Cardiac muscle cell (in vitro differentiated cells and primary cell): ENCODE results near the gene HECW1. TPM values are rescaled to one million over a fixed set of nuclear protein-coding genes. Genes with fewer than 3 reads are reported as not detected.

Source experiments
- DNase-seq, 2 donors: peaks; one replicate each; pipeline versions ENCODE4 v3.0.0 to v3.0.0-alpha.2; 2010 to 2017; ENCODE audit warnings: low read depth in 1 of 2, low spot score in 1 of 2
- H3K27ac ChIP-seq: fragments of 200-600 bp; sonication (generic); 2 replicates; pipeline ENCODE4 v1.5.1; 2016
- H3K27me3 ChIP-seq: fragments of 200-600 bp; sonication (generic); 2 replicates; pipeline ENCODE4 v1.6.0; 2016; ENCODE audit warnings: control low read depth
- H3K36me3 ChIP-seq: fragments of 200-600 bp; sonication (generic); 2 replicates; pipeline ENCODE4 v1.5.1; 2016; ENCODE audit warnings: control low read depth
- H3K4me1 ChIP-seq: fragments of 200-600 bp; sonication (generic); 2 replicates; pipeline ENCODE4 v1.8.1; 2017; ENCODE audit warnings: low read depth, mild to moderate bottlenecking, mixed run types
- H3K4me3 ChIP-seq: fragments of 200-600 bp; sonication (generic); 2 replicates; pipeline ENCODE4 v1.5.1; 2016; ENCODE audit warnings: mild to moderate bottlenecking
- H3K9me3 ChIP-seq: fragments of 200-600 bp; sonication (generic); 2 replicates; pipeline ENCODE4 v1.5.1; 2017; ENCODE audit warnings: low read depth, mild to moderate bottlenecking, control low read depth
- polyA plus RNA-seq: library from polyadenylated mRNA; unstranded; fragments of >200 nt; fragmentation: Nextera tagmentation; extraction: Ambion mirVana; gene quantifications from 2 replicates; pipeline ENCODE4 v1.2.1, GENCODE V29; 2016
- total RNA-seq: library from RNA; depleted of rRNA; stranded (reverse); fragments of >200 nt; gene quantifications from 2 replicates; pipeline ENCODE4 v1.2.3, GENCODE V29; 2016
- TF ChIP-seq, protein P1 (sequence below): IDR thresholded peaks from 2 replicates; pipeline ENCODE4 v1.5.1; 2012; ENCODE audit warnings: low read depth, mild to moderate bottlenecking, low read length

Gene HECW1
- total and polyA plus RNA-seq, 2 experiments from 2014 or later: 0.06 to 0.13 TPM

GRCh38 chr7:43148161-43148731 is 35.8 kb downstream of the HECW1 start:
- H3K9me3 ChIP-seq: no peaks in the 10 kb centered on the region
- no peaks in the 10 kb centered on the region for H3K36me3 ChIP-seq
- H3K27ac ChIP-seq: no peak overlapping the region
- TF ChIP-seq, protein P1, sequence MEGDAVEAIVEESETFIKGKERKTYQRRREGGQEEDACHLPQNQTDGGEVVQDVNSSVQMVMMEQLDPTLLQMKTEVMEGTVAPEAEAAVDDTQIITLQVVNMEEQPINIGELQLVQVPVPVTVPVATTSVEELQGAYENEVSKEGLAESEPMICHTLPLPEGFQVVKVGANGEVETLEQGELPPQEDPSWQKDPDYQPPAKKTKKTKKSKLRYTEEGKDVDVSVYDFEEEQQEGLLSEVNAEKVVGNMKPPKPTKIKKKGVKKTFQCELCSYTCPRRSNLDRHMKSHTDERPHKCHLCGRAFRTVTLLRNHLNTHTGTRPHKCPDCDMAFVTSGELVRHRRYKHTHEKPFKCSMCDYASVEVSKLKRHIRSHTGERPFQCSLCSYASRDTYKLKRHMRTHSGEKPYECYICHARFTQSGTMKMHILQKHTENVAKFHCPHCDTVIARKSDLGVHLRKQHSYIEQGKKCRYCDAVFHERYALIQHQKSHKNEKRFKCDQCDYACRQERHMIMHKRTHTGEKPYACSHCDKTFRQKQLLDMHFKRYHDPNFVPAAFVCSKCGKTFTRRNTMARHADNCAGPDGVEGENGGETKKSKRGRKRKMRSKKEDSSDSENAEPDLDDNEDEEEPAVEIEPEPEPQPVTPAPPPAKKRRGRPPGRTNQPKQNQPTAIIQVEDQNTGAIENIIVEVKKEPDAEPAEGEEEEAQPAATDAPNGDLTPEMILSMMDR: no peak
- no peak overlapping the region for H3K4me3 ChIP-seq
- H3K4me1 ChIP-seq: no peaks in the 10 kb centered on the region
- no peaks in the 10 kb centered on the region for H3K27me3 ChIP-seq
- no peak for DNase-seq

GRCh38 chr7:43151076-43151475 is 38.6 kb downstream of the HECW1 start:
- TF ChIP-seq, protein P1: no peak
- no peaks in the 10 kb centered on the region for H3K36me3 ChIP-seq
- no peaks in the 10 kb centered on the region for H3K9me3 ChIP-seq
- no peak overlapping the region for H3K27ac ChIP-seq
- no peak for DNase-seq
- H3K4me1 ChIP-seq: no peaks in the 10 kb centered on the region
- no peaks in the 10 kb centered on the region for H3K27me3 ChIP-seq
- no peak overlapping the region for H3K4me3 ChIP-seq

DNA sequence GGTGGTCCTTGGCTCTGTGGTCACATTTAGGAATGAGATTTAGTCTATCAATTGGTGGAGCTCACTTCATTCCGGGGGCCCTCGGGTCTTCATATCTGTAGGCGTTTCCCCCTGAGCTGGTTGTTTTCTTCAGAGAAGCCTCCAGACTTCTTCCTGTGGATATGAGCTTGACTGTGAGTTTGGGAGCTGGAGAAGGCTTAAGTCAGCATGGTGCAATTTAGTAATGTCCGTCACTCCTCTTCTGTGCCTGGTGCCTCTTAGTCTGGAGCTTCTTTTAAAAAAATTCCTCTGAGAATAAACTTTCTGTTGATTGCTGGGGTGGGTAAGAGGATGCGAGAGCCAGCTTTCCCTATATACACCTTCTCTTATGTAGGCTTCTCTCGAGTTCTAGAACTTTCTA is 40.2 kb downstream of the HECW1 start:
- Histone ChIP-seq H3K4me1 (no peaks in the 10 kb centered on the region), H3K27me3 (no peaks in the 10 kb centered on the region), H3K4me3 (no peak overlapping the region), H3K27ac (no peak overlapping the region), H3K36me3 (no peaks in the 10 kb centered on the region), H3K9me3 (no peaks in the 10 kb centered on the region)
- TF ChIP-seq, protein P1: no peak
- no peak for DNase-seq

- no peak for DNase-seq
- H3K27ac ChIP-seq: no peak overlapping the region
- no peaks in the 10 kb centered on the region for H3K27me3 ChIP-seq
- TF ChIP-seq, protein P1: no peak
- H3K4me3 ChIP-seq: no peak overlapping the region
- no peaks in the 10 kb centered on the region for H3K36me3 ChIP-seq
- no peaks in the 10 kb centered on the region for H3K9me3 ChIP-seq
- H3K4me1 ChIP-seq: no peaks in the 10 kb centered on the region
Measured at GRCh38 chr7:43155636-43156035, 43.2 kb downstream of the HECW1 start.

- H3K4me1 ChIP-seq: no peaks in the 10 kb centered on the region
- no peaks in the 10 kb centered on the region for H3K9me3 ChIP-seq
- H3K4me3 ChIP-seq: no peak overlapping the region
- no peaks in the 10 kb centered on the region for H3K36me3 ChIP-seq
- no peak for DNase-seq
- no peak overlapping the region for H3K27ac ChIP-seq
- no peaks in the 10 kb centered on the region for H3K27me3 ChIP-seq
- TF ChIP-seq, protein P1: no peak
Measured at GRCh38 chr7:43163885-43164284, 51.4 kb downstream of the HECW1 start.

DNA sequence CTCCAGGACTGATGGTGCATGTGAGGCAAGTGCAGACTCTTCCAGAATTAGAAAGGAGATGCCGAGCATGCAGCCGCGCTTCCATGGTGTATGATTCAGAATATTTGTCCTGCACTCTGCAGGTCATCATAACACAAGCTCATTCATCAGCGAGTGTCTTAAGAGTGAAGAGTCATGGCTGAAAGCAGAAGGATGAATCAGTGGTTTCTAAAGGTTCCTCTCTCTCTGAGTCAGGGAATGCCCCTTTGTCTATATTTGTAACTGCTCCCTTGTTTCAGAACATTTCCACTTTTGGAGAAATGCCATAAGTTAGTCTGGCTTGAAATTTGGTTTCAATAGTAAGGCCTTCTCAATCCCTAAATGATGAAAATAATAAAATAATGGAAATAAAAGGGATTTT is 52.3 kb downstream of the HECW1 start:
- Histone ChIP-seq H3K36me3 (no peaks in the 10 kb centered on the region), H3K4me1 (no peaks in the 10 kb centered on the region), H3K27me3 (no peaks in the 10 kb centered on the region), H3K9me3 (no peaks in the 10 kb centered on the region), H3K27ac (no peak overlapping the region), H3K4me3 (no peak overlapping the region)
- peak in 1 of 2 donors; percentile 86 for DNase-seq
- TF ChIP-seq, protein P1: no peak
